Stimulated activated CD8-positive, alpha-beta memory T cell treated with anti-CD3 and anti-CD28 coated beads, Interleukin-7, amount 100 ng/mL, for 4 hours (primary cell): ENCODE data around the gene DNASE2B.

Experiments
- DNase-seq, 2 donors: peaks; one replicate each; pipeline ENCODE4 v3.0.0-alpha.2; 2020; ENCODE audit warnings: low read depth in 2 of 2

DNASE2B gene

GRCh38 chr1:84452436-84452835 is 54.2 kb downstream of the DNASE2B start:
- DNase-seq, result no peak

- DNase-seq, result no peak
Observed at GRCh38 chr1:84462118-84462517, 63.8 kb downstream of the DNASE2B start.
